Cardiac septum (tissue), 1 donor: Measurements from ENCODE around the gene YIPF5. TPM values are rescaled to one million over a fixed set of nuclear protein-coding genes. Genes with fewer than 3 reads are reported as not detected.

Experiments
- DNase-seq: peaks from one replicate; pipeline ENCODE4 v3.0.0-alpha.2; 2020; ENCODE audit warnings: low spot score
- intact Hi-C: fragments of 100-400 bp; cut with DNase I; formaldehyde crosslinking; loops from one replicate; pipeline ENCODE4 v1.14.0; 2022
- long read RNA-seq: library from polyadenylated mRNA; unstranded; transcript quantifications from one replicate; pipeline ENCODE4 v2.0.0, GENCODE V29; 2021
- total RNA-seq: library from RNA; stranded (reverse); fragmentation: NEBNext Ultra II Directional; extraction: Animal tissue kit (Norgen Biotek cat#: 25700); gene quantifications from one replicate; pipeline ENCODE4 v1.2.1, GENCODE V29; 2021
- donor health status: DM: no; HTN: no; CAD: no.

Gene YIPF5
- 25.0 TPM for total RNA-seq
- long read RNA-seq, transcript YIPF5-201 (6 exons, 3,147 nt) = major isoform, 57 of 68 reads
- long read RNA-seq, partial matches to known transcripts = 5 of 68 reads
- long read RNA-seq, other reads (novel, unspliced or antisense) = 5 of 68 reads

- intact Hi-C loops = no loop called here
- DNase-seq = peak; percentile 98
Measured at GRCh38 chr5:144170276-144171024, at the start of gene YIPF5, which contains the start of gene KCTD16. YIPF5 (minus strand) TSS chr5:144170659; CDS start chr5:144169955, 704 bp downstream. KCTD16 (plus strand) TSS chr5:144170873.

DNA sequence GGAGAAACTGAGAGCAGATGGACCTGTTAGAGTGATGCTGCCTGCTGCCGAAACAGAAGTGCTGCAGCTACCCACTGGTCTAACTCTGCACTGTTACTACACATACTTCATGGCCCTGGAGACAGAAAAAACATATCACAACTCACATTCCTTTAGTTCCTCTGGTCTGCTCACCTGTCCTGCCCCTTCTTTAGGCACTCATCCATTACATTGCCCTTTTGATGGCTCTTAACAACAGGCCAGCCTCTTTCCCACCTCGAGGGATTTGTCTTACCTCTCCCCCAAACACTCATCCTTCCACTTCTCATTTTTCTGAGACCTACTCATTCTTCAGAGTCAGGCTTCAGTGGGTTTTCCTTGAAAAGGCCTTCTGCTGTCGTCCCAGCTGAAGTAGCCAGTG lies 49.4 kb upstream of the YIPF5 start:
- intact Hi-C loops = no loop called here
- no peak for DNase-seq

- no peak for DNase-seq
- intact Hi-C loops = no loop called here
Measured at GRCh38 chr5:144210655-144211054, 40.2 kb upstream of the YIPF5 start.

GRCh38 chr5:144209361-144209760 lies 38.9 kb upstream of the YIPF5 start:
- intact Hi-C loops = loop anchor here (10.0 kb wide), 2 partner anchors 1625 to 1845 kb away; partner anchors contain the start of gene PRELID2
- no peak for DNase-seq

- intact Hi-C loops = loop anchor here (10.0 kb wide), 2 partner anchors 1627 to 1847 kb away; partner anchors contain the start of gene PRELID2
- DNase-seq = no peak
Measured at GRCh38 chr5:144207875-144208444, 37.5 kb upstream of the YIPF5 start.

- intact Hi-C loops = loop anchor here (10.0 kb wide), 2 partner anchors 1629 to 1849 kb away; partner anchors contain the start of gene PRELID2
- DNase-seq = no peak
Measured at GRCh38 chr5:144206141-144206540, 35.7 kb upstream of the YIPF5 start.

DNA sequence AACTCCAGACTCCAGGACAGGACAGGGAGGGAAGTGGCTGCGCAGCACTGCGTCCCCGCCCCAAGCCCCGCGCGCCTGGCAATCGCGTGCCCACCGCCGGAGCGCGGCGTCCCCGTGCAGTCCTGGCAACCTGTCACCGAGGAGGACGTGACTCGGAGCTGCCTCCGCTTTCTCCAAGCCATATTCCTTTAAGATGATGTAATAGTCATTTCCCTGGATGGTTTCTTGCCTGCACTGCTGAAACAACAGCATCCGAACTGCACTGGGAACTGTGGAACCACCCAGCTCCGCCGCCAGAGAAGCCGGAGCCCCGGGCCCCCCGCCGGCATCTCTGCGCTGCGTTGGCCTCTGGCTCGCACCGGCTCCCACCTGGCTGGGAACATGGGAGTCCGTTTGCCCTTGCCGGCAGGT lies 34.7 kb upstream of the YIPF5 start:
- DNase-seq = no peak
- intact Hi-C loops = loop anchor here (10.0 kb wide), 2 partner anchors 1630 to 1850 kb away; partner anchors contain the start of gene PRELID2

GRCh38 chr5:144203750-144204596 lies 33.5 kb upstream of the YIPF5 start:
- no peak for DNase-seq
- intact Hi-C loops = loop anchor here (2.0 to 10.0 kb wide), 3 partner anchors 1631 to 1927 kb away; partner anchors contain the start of gene PRELID2

GRCh38 chr5:144202726-144203125 lies 32.3 kb upstream of the YIPF5 start:
- intact Hi-C loops = loop anchor here (2.0 to 10.0 kb wide), 3 partner anchors 1632 to 1928 kb away; partner anchors contain the start of gene PRELID2
- DNase-seq = no peak

DNA sequence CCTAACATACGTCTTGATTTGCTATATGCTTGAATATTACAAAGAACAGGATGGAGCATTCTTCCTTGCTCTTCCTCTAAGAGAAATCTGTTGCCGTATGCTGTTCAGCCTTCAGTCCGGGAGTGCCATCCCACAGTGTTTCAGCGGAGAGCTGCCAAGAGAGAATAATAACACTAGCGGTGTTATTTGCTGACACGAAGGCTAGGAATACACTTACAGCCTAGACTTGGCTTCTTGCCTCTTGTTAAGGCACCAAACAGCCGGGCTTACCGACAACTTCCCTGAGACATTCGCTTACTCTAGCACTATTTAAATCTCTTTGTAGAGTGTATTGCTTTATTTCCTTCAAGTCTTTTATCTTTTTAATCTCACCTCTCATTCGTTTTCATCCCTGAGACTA lies 31.6 kb upstream of the YIPF5 start:
- intact Hi-C loops = loop anchor here (2.0 to 10.0 kb wide), 3 partner anchors 1633 to 1929 kb away; partner anchors contain the start of gene PRELID2
- no peak for DNase-seq

DNA sequence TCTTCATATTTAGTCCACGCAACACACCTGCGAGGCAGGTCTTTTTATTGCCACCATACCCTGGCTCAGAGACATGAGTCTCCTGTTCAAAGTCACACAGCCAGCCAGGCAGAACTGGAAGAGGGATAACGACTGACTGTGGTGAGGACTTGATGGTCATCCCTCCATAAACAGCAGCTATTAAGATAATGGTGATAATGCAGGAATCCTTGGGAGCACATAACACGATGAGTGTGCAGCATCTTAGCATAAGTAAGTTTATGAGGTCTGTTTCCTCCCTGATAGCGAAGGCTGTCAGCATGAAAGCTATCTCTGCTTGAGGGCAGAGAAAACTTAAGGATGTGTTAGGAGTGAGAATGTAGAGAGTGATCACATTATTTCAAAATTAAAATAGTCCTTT lies 31.1 kb upstream of the YIPF5 start:
- intact Hi-C loops = loop anchor here (10.0 kb wide), 2 partner anchors 1633 to 1853 kb away; partner anchors contain the start of gene PRELID2
- DNase-seq = no peak

DNA sequence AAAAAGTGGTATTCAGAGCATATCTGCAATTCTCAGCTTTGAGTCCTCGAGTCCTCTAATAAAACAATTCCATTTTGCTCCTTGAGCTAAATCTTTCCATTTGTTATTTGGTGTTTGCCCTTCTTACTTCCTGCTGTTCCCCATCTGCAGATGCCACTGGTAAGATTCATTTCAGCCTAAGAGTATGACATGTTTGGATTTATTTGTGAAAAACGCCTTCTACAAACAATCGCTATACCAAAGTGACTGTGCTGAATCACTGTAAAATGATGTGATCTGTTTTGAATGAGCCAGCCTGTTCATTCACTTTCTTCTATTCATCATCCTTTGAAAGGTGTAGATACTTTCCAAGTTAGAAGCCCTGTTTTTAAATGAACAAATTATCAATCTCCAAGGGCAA lies 27.9 kb upstream of the YIPF5 start:
- intact Hi-C loops = no loop called here
- no peak for DNase-seq

DNA sequence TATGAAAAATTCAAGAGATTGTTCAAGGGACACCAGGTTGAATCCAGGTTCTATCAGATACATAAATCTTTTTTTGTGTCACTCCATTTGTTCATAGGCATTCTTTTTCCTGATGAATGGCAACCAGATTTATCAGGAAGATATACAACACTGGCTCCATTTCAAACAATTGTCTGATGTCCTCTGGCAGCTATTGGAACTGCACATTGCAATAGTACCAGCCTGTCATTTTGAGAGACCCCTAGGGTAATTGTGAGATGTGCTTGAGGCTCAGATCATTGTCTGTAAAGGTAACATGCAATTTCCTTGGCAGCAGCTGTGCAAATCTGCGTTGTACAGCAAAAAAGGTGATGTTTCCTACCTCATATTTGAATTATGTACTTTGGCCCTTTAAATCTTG lies 26.2 kb upstream of the YIPF5 start:
- DNase-seq = no peak
- intact Hi-C loops = no loop called here

DNA sequence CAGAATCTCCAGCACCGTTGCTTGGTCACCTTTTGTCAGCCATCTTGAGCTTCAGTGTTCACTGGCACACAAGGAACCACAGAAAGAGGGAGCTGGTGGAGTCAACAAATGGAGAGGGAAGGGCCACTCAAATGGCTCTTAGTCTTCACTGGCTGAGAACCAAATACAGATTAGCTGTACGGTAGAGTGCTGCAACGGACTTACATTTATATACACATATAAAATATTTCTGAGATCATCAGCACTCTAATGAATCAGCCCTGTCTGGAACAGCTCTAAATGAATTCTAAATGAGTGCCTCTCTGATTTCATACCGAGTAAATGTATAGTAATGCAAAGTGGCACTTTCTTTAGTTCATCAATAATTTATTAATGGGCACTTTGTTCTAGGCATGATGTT lies 25.0 kb upstream of the YIPF5 start:
- DNase-seq = no peak
- intact Hi-C loops = no loop called here

DNA sequence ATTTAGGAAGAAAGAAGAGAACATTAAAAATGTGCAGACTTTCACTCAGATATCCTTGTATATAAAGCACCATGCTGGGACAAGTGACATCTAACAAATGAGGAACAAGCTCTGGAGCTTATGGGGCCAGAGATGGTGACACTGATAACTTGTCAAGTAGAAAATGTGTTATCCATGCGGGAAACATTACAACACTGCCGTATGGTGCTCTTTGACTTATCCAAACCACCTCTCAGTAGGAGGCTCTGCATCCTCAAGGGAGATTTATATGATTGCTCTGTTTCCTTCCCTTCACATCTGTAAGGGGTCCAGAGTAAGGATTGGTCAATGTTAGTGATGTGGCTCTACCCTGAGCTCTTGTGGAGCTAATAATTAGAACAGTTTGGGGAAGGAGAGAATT lies 23.7 kb upstream of the YIPF5 start:
- no peak for DNase-seq
- intact Hi-C loops = no loop called here

GRCh38 chr5:144192661-144193060 lies 22.2 kb upstream of the YIPF5 start:
- intact Hi-C loops = no loop called here
- no peak for DNase-seq

DNA sequence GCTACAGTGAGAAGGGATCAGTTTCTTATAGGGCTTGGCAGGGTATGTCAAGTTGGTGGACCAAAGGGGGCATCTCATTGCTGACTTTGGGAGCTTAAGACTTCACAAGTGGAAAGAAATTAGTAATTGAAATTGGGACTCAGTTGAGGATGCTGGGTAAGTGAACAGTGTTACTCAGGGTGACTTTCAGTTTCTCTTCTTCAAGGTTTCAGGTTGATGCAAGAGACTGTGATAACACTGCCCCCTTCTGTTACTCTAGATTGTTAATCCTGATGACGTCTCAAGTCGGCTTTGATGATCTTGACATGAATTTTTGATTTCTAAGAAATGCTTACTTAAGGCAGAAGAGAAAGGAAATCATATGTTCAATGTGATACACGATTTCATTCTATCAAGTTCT lies 21.5 kb upstream of the YIPF5 start:
- intact Hi-C loops = no loop called here
- DNase-seq = no peak

GRCh38 chr5:144191531-144191930 lies 21.1 kb upstream of the YIPF5 start:
- DNase-seq = no peak
- intact Hi-C loops = no loop called here

DNA sequence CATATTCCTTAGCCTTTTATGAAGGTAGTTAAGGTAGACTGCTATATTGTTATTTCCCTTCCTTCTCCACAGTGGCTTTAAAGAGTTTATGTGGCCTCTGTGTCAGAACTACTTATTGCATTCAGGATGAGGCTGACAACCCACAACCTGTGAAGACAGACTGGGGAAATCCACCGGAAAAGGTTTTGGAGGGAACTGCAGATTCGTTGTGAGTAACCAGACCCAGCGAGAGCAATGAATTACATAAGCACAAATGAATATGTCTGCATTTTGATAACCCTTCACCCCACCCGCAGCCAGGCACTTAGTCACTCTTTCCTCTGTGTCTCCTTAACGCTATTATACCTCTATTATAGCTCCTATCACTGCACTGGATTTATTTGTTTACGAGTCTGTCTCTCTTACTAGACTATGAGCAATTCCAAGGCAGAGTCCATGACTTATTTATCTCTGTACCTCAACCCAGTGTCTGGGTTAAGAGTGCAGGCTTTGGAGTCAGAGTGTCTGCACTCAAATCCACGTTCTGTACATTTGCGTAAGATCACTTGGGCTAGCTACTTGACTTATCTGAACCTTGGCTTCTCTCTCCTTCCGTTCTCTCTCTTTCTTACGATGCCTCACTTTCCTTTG lies 19.5 kb upstream of the YIPF5 start:
- DNase-seq = no peak
- intact Hi-C loops = no loop called here
